A673 (cell line): Measurements from ENCODE around the gene ADAMTS8. TPM values are rescaled to one million over a fixed set of nuclear protein-coding genes. Genes with fewer than 3 reads are reported as not detected.

Source experiments
- BruUV-seq: library from RNA; stranded (reverse); fragments of 400-500 nt; replicated peaks from 2 replicates; lab custom pipeline; 2021; lab: Mats Ljungman, UMichigan
- CTCF ChIA-PET: fragments of 300-600 bp; sonication (Branson Sonifier 250); formaldehyde crosslinking; loops from one replicate; lab custom pipeline; 2022; ENCODE audit warnings: antibody characterized with exemption; lab: Charles Lee
- POLR2A ChIA-PET: fragments of 300-600 bp; sonication (Branson Sonifier 250); formaldehyde crosslinking; loops from one replicate; lab custom pipeline; 2022; ENCODE audit warnings: antibody characterized with exemption; ENCODE audit not compliant: low non-redundant PET; lab: Charles Lee
- DNase-seq: peaks from one replicate; pipeline ENCODE4 v3.0.0-alpha.2; 2015; ENCODE audit warnings: low spot score
- H3K27ac ChIP-seq: fragments of 200-600 bp; sonication (generic); 2 replicates; pipeline ENCODE4 v1.5.1; 2016; ENCODE audit warnings: mixed run types, low read depth, mild to moderate bottlenecking, mixed read lengths, antibody characterized with exemption, low read length; ENCODE audit not compliant: poor library complexity, severe bottlenecking
- H3K27me3 ChIP-seq: fragments of 200-600 bp; sonication (generic); replicated peaks from 2 replicates; pipeline ENCODE4 v1.6.1; 2017; ENCODE audit warnings: mixed run types, low read depth, mild to moderate bottlenecking, mixed read lengths, antibody characterized with exemption, low read length; ENCODE audit not compliant: insufficient read depth, poor library complexity
- H3K36me3 ChIP-seq: fragments of 200-600 bp; sonication (generic); 2 replicates; pipeline ENCODE4 v1.6.1; 2016; ENCODE audit warnings: mixed run types, mild to moderate bottlenecking, mixed read lengths, antibody characterized with exemption, low read length; ENCODE audit not compliant: insufficient read depth, poor library complexity, severe bottlenecking
- H3K4me1 ChIP-seq: fragments of 200-600 bp; sonication (generic); 2 replicates; pipeline ENCODE4 v1.6.1; 2017; ENCODE audit warnings: mixed run types, mild to moderate bottlenecking, mixed read lengths, antibody characterized with exemption, low read length; ENCODE audit not compliant: insufficient read depth, poor library complexity, severe bottlenecking
- H3K4me3 ChIP-seq: fragments of 200-600 bp; sonication (generic); 2 replicates; pipeline ENCODE4 v1.5.1; 2016; ENCODE audit warnings: low read depth, mixed run types, mild to moderate bottlenecking, mixed read lengths, low read length; ENCODE audit not compliant: poor library complexity, severe bottlenecking
- H3K9me3 ChIP-seq: fragments of 200-600 bp; sonication (generic); 2 replicates; pipeline ENCODE4 v1.6.1; 2016; ENCODE audit warnings: mixed run types, low read depth, mild to moderate bottlenecking, mixed read lengths, antibody characterized with exemption, low read length; ENCODE audit not compliant: poor library complexity, severe bottlenecking
- CTCF ChIP-seq: fragments of 300-800, 200-600 bp; sonication (generic); conservative IDR thresholded peaks from 2 replicates; pipeline ENCODE4 v1.5.1; 2017; ENCODE audit warnings: low read depth, mild to moderate bottlenecking, antibody characterized with exemption, low read length, moderate library complexity, mixed read lengths
- EZH2 ChIP-seq: fragments of 200-600 bp; sonication (generic); IDR thresholded peaks from 2 replicates; pipeline ENCODE4 v1.6.1; 2017; ENCODE audit warnings: borderline replicate concordance, low read depth, mild to moderate bottlenecking, mixed read lengths, antibody characterized with exemption, low read length; ENCODE audit not compliant: poor library complexity, severe bottlenecking
- intact Hi-C: fragments of 100-400 bp; cut with micrococcal nuclease; formaldehyde crosslinking; loops from one replicate; pipeline ENCODE4 v1.10.0; 2022; ENCODE audit not compliant: unreplicated experiment
- total RNA-seq: library from RNA; stranded (reverse); gene quantifications from 2 replicates; pipeline ENCODE4 v1.2.3, GENCODE V29; 2021

Gene ADAMTS8
- total RNA-seq, 1 experiment from 2014 or later = not detected

GRCh38 chr11:130420478-130421198 lies 7.8 kb downstream of the ADAMTS8 start:
- Histone ChIP-seq H3K36me3 (no peaks in the 10 kb centered on the region), H3K27ac (no peak overlapping the region), H3K4me1 (no peaks in the 10 kb centered on the region), H3K27me3 (peaks cover 63% of the 10 kb centered on the region), H3K4me3 (no peak overlapping the region), H3K9me3 (no peaks in the 10 kb centered on the region)
- no peak for DNase-seq
- no TSS peak for BruUV-seq
- ChIA-PET POLR2A (no interaction called here), CTCF (interaction anchor here (1.2 kb wide), 1 partner anchor 10 kb away, joined by 5 read pairs; no protein-coding TSS in a partner anchor)
- intact Hi-C loops = no loop called here
- TF ChIP-seq EZH2 (no peak), CTCF (no peak)

GRCh38 chr11:130418756-130419155 lies 9.7 kb downstream of the ADAMTS8 start:
- intact Hi-C loops = no loop called here
- H3K4me1 ChIP-seq = no peaks in the 10 kb centered on the region
- POLR2A ChIA-PET = no interaction called here

GRCh38 chr11:130418210-130418609 lies 10.2 kb downstream of the ADAMTS8 start:
- Histone ChIP-seq H3K27ac (no peak overlapping the region), H3K4me3 (no peak overlapping the region), H3K9me3 (no peaks in the 10 kb centered on the region), H3K4me1 (no peaks in the 10 kb centered on the region), H3K36me3 (no peaks in the 10 kb centered on the region), H3K27me3 (peaks cover 49% of the 10 kb centered on the region)
- ChIA-PET POLR2A (no interaction called here), CTCF (interaction anchor here (0.7 kb wide), 1 partner anchor 444 kb away, joined by 11 read pairs; no protein-coding TSS in a partner anchor)
- no peak for DNase-seq
- TF ChIP-seq EZH2 = no peak
- TF ChIP-seq CTCF = no peak
- intact Hi-C loops = no loop called here
- BruUV-seq = no TSS peak

More at GRCh38 chr11:130418756-130419155, 9.7 kb downstream of the ADAMTS8 start:
- TF ChIP-seq CTCF (no peak), EZH2 (no peak)
- CTCF ChIA-PET = no interaction called here
- peaks cover 54% of the 10 kb centered on the region for H3K27me3 ChIP-seq
- H3K9me3 ChIP-seq = no peaks in the 10 kb centered on the region
- BruUV-seq = no TSS peak
- no peak overlapping the region for H3K4me3 ChIP-seq
- DNase-seq = no peak
- H3K27ac ChIP-seq = no peak overlapping the region
- H3K36me3 ChIP-seq = no peaks in the 10 kb centered on the region
